Caco-2 (cell line): ENCODE data around the gene FAM89B. TPM values are rescaled to one million over a fixed set of nuclear protein-coding genes. Genes with fewer than 3 reads are reported as not detected.

ENCODE experiments used
- BruUV-seq: library from RNA; stranded (reverse); fragments of 400-500 nt; replicated peaks from 2 replicates; lab custom pipeline; 2021; lab: Mats Ljungman, UMichigan
- CTCF ChIA-PET: fragments of 300-600 bp; sonication (Branson Sonifier 250); formaldehyde crosslinking; loops from one replicate; lab custom pipeline; 2022; ENCODE audit warnings: antibody characterized with exemption; lab: Charles Lee
- POLR2A ChIA-PET: fragments of 300-600 bp; sonication (Branson Sonifier 250); formaldehyde crosslinking; loops from one replicate; lab custom pipeline; 2022; ENCODE audit warnings: antibody characterized with exemption; lab: Charles Lee
- DNase-seq, 2 experiments: peaks; one replicate each; pipeline versions ENCODE4 v3.0.0 to v3.0.0-alpha.2; 2020 to 2022
- H3K27me3 ChIP-seq: replicated peaks from 2 replicates; pipeline ENCODE4 v1.6.0; 2011; ENCODE audit warnings: low read length; ENCODE audit not compliant: control insufficient read depth, insufficient read depth
- H3K36me3 ChIP-seq: 2 replicates; pipeline ENCODE4 v1.5.1; 2011; ENCODE audit warnings: low read length; ENCODE audit not compliant: control insufficient read depth, insufficient read depth
- H3K4me1 ChIP-seq: fragments of 250-450 bp; sonication (Bioruptor Pico); 2 replicates; pipeline ENCODE4 v1.5.1; 2020; ENCODE audit warnings: mild to moderate bottlenecking
- H3K4me3 ChIP-seq: 2 replicates; pipeline ENCODE4 v1.5.1; 2011; ENCODE audit warnings: low read depth, mild to moderate bottlenecking, control low read depth, low read length
- H3K9me3 ChIP-seq: fragments of 250-450 bp; sonication (Bioruptor Pico); 2 replicates; pipeline ENCODE4 v1.5.1; 2020; ENCODE audit warnings: mild to moderate bottlenecking, moderate library complexity
- H3K27ac Mint-ChIP-seq: one replicate; pipeline ENCODE4 v1.8.0; 2022; ENCODE audit warnings: mixed read lengths; ENCODE audit not compliant: unreplicated experiment
- H3K27me3 Mint-ChIP-seq: one replicate; pipeline ENCODE4 v1.8.0; 2022; ENCODE audit warnings: mixed read lengths; ENCODE audit not compliant: insufficient read depth, unreplicated experiment
- H3K36me3 Mint-ChIP-seq: one replicate; pipeline ENCODE4 v1.8.0; 2022; ENCODE audit warnings: mild to moderate bottlenecking, mixed read lengths; ENCODE audit not compliant: insufficient read depth, unreplicated experiment
- H3K4me1 Mint-ChIP-seq: one replicate; pipeline ENCODE4 v1.8.0; 2022; ENCODE audit warnings: low read depth, mixed read lengths; ENCODE audit not compliant: unreplicated experiment
- H3K4me3 Mint-ChIP-seq: one replicate; pipeline ENCODE4 v1.8.0; 2022; ENCODE audit warnings: mild to moderate bottlenecking, moderate library complexity, mixed read lengths; ENCODE audit not compliant: unreplicated experiment
- H3K9me3 Mint-ChIP-seq: one replicate; pipeline ENCODE4 v1.8.0; 2022; ENCODE audit warnings: mixed read lengths; ENCODE audit not compliant: unreplicated experiment
- intact Hi-C: fragments of 100-400 bp; cut with micrococcal nuclease; formaldehyde crosslinking; loops from one replicate; pipeline ENCODE4 v1.10.0; 2022; ENCODE audit not compliant: unreplicated experiment
- total RNA-seq: library from RNA; stranded (reverse); gene quantifications from 2 replicates; pipeline ENCODE4 v1.2.3, GENCODE V29; 2022
- TF ChIP-seq, protein P1 (sequence below), 2 experiments: fragments of 200-600 bp in 1 of 2; IDR thresholded peaks; 1 replicate in 1 of 2; 2 replicates in 1 of 2; pipeline versions ENCODE4 v1.5.1 to v1.8.0; 2011 to 2022; ENCODE audit warnings: antibody characterized with exemption in 1 of 2, control low read depth in 1 of 2, inconsistent platforms in 1 of 2, low read depth in 1 of 2, low read length in 1 of 2, mild to moderate bottlenecking in 1 of 2, moderate library complexity in 1 of 2; ENCODE audit not compliant: insufficient read depth in 1 of 2, severe bottlenecking in 1 of 2, unreplicated experiment in 1 of 2

FAM89B gene
- total RNA-seq, 1 experiment from 2014 or later = 26.9 TPM

- Histone ChIP-seq H3K27me3 (no peaks in the 10 kb centered on the region), H3K4me3 (no peak overlapping the region), H3K36me3 (peaks cover 5% of the 10 kb centered on the region), H3K4me1 (no peaks in the 10 kb centered on the region), H3K9me3 (no peaks in the 10 kb centered on the region)
- no peaks in the 10 kb centered on the region for H3K4me1 Mint-ChIP-seq
- CTCF ChIA-PET = no interaction called here
- POLR2A ChIA-PET = no interaction called here
- no peak for DNase-seq
- TF ChIP-seq, protein P1, sequence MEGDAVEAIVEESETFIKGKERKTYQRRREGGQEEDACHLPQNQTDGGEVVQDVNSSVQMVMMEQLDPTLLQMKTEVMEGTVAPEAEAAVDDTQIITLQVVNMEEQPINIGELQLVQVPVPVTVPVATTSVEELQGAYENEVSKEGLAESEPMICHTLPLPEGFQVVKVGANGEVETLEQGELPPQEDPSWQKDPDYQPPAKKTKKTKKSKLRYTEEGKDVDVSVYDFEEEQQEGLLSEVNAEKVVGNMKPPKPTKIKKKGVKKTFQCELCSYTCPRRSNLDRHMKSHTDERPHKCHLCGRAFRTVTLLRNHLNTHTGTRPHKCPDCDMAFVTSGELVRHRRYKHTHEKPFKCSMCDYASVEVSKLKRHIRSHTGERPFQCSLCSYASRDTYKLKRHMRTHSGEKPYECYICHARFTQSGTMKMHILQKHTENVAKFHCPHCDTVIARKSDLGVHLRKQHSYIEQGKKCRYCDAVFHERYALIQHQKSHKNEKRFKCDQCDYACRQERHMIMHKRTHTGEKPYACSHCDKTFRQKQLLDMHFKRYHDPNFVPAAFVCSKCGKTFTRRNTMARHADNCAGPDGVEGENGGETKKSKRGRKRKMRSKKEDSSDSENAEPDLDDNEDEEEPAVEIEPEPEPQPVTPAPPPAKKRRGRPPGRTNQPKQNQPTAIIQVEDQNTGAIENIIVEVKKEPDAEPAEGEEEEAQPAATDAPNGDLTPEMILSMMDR (IDR thresholded peaks at IDR 0.05; ENCODE audit: insufficient read depth in 1 of 2, low read depth in 1 of 2, low read length in 1 of 2, severe bottlenecking in 1 of 2, unreplicated experiment in 1 of 2) = no peak
- H3K4me3 Mint-ChIP-seq = no peak overlapping the region
- no TSS peak for BruUV-seq
- intact Hi-C loops = no loop called here
- H3K9me3 Mint-ChIP-seq = no peaks in the 10 kb centered on the region
- peaks cover 48% of the 10 kb centered on the region for H3K36me3 Mint-ChIP-seq
- H3K27ac Mint-ChIP-seq = no peak overlapping the region
- H3K27me3 Mint-ChIP-seq = no peaks in the 10 kb centered on the region
These were observed 27.0 kb downstream of the FAM89B start for GRCh38 chr11:65599216-65599954.

DNA sequence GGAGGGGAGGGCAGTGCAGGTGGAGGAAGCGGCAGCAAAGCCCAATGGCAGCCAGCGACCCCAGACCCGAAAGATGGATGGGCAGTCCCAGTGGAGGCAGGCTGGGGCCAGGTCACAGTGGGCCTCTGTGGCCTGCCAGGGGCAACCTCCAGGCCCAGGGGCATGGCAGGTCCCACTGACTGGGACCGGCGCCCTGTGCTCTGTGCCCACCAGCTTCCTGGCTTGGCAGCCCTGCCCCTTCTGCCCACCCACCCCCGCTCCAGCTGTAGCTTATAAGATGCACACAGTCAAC, 27.6 kb downstream of the FAM89B start:
- ChIA-PET POLR2A (no interaction called here), CTCF (no interaction called here)
- H3K36me3 ChIP-seq = peaks cover 7% of the 10 kb centered on the region
- no peaks in the 10 kb centered on the region for H3K27me3 ChIP-seq
- DNase-seq = no peak
- Mint-ChIP-seq H3K4me1 (no peaks in the 10 kb centered on the region), H3K36me3 (peaks cover 48% of the 10 kb centered on the region), H3K4me3 (no peak overlapping the region), H3K27me3 (no peaks in the 10 kb centered on the region), H3K27ac (no peak overlapping the region), H3K9me3 (no peaks in the 10 kb centered on the region)
- TF ChIP-seq, protein P1 (IDR thresholded peaks at IDR 0.05; ENCODE audit: insufficient read depth in 1 of 2, low read depth in 1 of 2, low read length in 1 of 2, severe bottlenecking in 1 of 2, unreplicated experiment in 1 of 2) = no peak
- no peaks in the 10 kb centered on the region for H3K9me3 ChIP-seq
- intact Hi-C loops = no loop called here
- H3K4me3 ChIP-seq = no peak overlapping the region
- no peaks in the 10 kb centered on the region for H3K4me1 ChIP-seq
- BruUV-seq = no TSS peak

DNA sequence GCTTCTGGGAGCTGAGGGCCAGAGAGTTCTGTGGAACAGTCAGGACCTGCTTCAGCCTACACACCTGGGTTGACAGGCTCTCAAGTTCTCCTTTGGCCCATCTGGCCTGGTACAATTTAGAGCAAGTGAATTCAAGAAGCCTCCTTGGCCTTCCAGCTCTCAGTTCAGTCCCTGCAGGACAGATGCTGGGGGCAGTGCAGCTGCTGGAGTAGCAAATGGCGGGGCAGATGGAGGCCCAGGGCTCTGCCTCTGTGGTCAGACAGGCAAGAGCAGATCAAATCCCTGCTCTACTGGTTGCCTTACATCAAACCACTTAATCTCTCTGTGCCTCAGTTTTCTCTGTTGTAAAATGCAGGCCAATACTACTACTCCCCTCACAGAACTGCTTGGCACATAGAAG, 31.9 kb downstream of the FAM89B start:
- H3K4me1 Mint-ChIP-seq = no peaks in the 10 kb centered on the region

More for the DNA sequence above, 31.9 kb downstream of the FAM89B start:
- H3K36me3 ChIP-seq = peaks cover 13% of the 10 kb centered on the region
- POLR2A ChIA-PET = no interaction called here
- Mint-ChIP-seq H3K27me3 (no peaks in the 10 kb centered on the region), H3K36me3 (peaks cover 55% of the 10 kb centered on the region), H3K9me3 (no peaks in the 10 kb centered on the region), H3K27ac (no peak overlapping the region), H3K4me3 (no peak overlapping the region)
- intact Hi-C loops = no loop called here
- H3K4me1 ChIP-seq = peaks cover 14% of the 10 kb centered on the region
- H3K27me3 ChIP-seq = no peaks in the 10 kb centered on the region
- TF ChIP-seq, protein P1 (IDR thresholded peaks at IDR 0.05; ENCODE audit: insufficient read depth in 1 of 2, low read depth in 1 of 2, low read length in 1 of 2, severe bottlenecking in 1 of 2, unreplicated experiment in 1 of 2) = no peak
- no peak for DNase-seq
- CTCF ChIA-PET = no interaction called here
- H3K9me3 ChIP-seq = no peaks in the 10 kb centered on the region
- H3K4me3 ChIP-seq = no peak overlapping the region
- BruUV-seq = TSS peak; percentile 1
